Thyroid gland (tissue), 4 donors: Measurements from ENCODE around the gene GAB1. TPM values are rescaled to one million over a fixed set of nuclear protein-coding genes. Genes with fewer than 3 reads are reported as not detected.

Experiments used
- DNase-seq, 2 donors: peaks; one replicate each; pipeline ENCODE4 v3.0.0-alpha.2; 2019
- H3K27ac ChIP-seq, 3 donors: fragments of 200-600 bp; sonication (generic); 1 replicate in 2 of 3; 2 replicates in 1 of 3; pipeline ENCODE4 v1.5.1; 2016 to 2019; ENCODE audit warnings: mild to moderate bottlenecking in 1 of 3, moderate library complexity in 1 of 3
- H3K27me3 ChIP-seq: fragments of 200-600 bp; sonication (generic); one replicate; pipeline ENCODE4 v1.5.1; 2019
- H3K36me3 ChIP-seq, 2 donors: fragments of 200-600 bp; sonication (generic); one replicate each; pipeline ENCODE4 v1.5.1; 2016 to 2019
- H3K4me1 ChIP-seq, 2 donors: fragments of 200-600 bp; sonication (generic); one replicate each; pipeline ENCODE4 v1.5.1; 2017 to 2019
- H3K4me3 ChIP-seq, 3 donors: fragments of 200-600 bp; sonication (generic); replicated peaks in 1 of 3; 1 replicate in 2 of 3; 2 replicates in 1 of 3; pipeline ENCODE4 v1.5.1; 2016; ENCODE audit warnings: mild to moderate bottlenecking in 1 of 3
- H3K9me3 ChIP-seq: fragments of 200-600 bp; sonication (generic); one replicate; pipeline ENCODE4 v1.5.1; 2017
- CTCF ChIP-seq, 6 experiments: fragments of 200-600 bp in 3 of 6; fragments of 450-650 bp in 3 of 6; sonication (generic) in 3 of 6; IDR thresholded peaks; one replicate each; pipeline ENCODE4 v1.5.1; 2016 to 2019; ENCODE audit warnings: antibody characterized with exemption in 6 of 6, mild to moderate bottlenecking in 2 of 6, inconsistent platforms in 1 of 6, moderate library complexity in 1 of 6
- POLR2A ChIP-seq, 2 donors: fragments of 450-650 bp; IDR thresholded peaks; one replicate each; pipeline ENCODE4 v1.6.1; 2017; ENCODE audit warnings: antibody characterized with exemption in 2 of 2, mild to moderate bottlenecking in 2 of 2, moderate library complexity in 1 of 2
- WGBS, 2 donors: methylation state at CpG; one replicate each; pipeline ENCODE4 v1.1.5; 2017; 5-methylcytosine and 5-hydroxymethylcytosine counted together
- intact Hi-C: fragments of 100-400 bp; cut with DNase I; formaldehyde crosslinking; loops from one replicate; pipeline ENCODE4 v1.15.1; 2023
- total RNA-seq, 4 donors: library from RNA; depleted of rRNA; stranded (reverse); fragments of >200 nt; gene quantifications; one replicate each; pipeline ENCODE4 v1.2.3, GENCODE V29; 2016

GAB1 gene
- 10 to 100 TPM; 20.3 to 40.8 (median 32.5) TPM for total RNA-seq

GRCh38 chr4:143336781-143337599 lies at the start of gene GAB1:
Gene GAB1, plus strand, starts transcription at chr4:143336876. Its CDS starts 313 bp downstream, at chr4:143337189.
- Histone ChIP-seq H3K27ac (peak within 1 kb of the TSS; percentile 95), H3K9me3 (no peaks in the 10 kb centered on the region), H3K36me3 (no peaks in the 10 kb centered on the region), H3K27me3 (no peaks in the 10 kb centered on the region), H3K4me1 (peaks cover 0 to 5% of the 10 kb centered on the region in 2 donors), H3K4me3 (peak within 1 kb of the TSS; percentile 85 to 97 (median 93))
- peak in 2 of 6 experiments; percentile 15 to 20 for TF ChIP-seq CTCF (IDR thresholded peaks at IDR 0.05)
- no peak for TF ChIP-seq POLR2A (IDR thresholded peaks at IDR 0.05)
- peak; percentile 72 to 78 for DNase-seq
- WGBS, 2 donors = 0 to 2% methylated on average over 9 to 34 of the region's 81 CpGs
- intact Hi-C loops = loop anchor here (10.0 kb wide), 2 partner anchors 58 to 152 kb away; partner anchors contain the start of gene USP38

- TF ChIP-seq POLR2A (IDR thresholded peaks at IDR 0.05) (no peak), CTCF (IDR thresholded peaks at IDR 0.05) (no peak)
- H3K36me3 ChIP-seq = no peaks in the 10 kb centered on the region
- H3K9me3 ChIP-seq = no peaks in the 10 kb centered on the region
- WGBS, 2 donors = 72 to 79% methylated on average over 3 of the region's 3 CpGs
- intact Hi-C loops = no loop called here
- no peaks in the 10 kb centered on the region for H3K27me3 ChIP-seq
- no peak for DNase-seq
- H3K4me1 ChIP-seq = peaks cover 0 to 3% of the 10 kb centered on the region in 2 donors
- no peak overlapping the region for H3K4me3 ChIP-seq
- peak overlapping the region in 2 of 3 donors; percentile 49 to 71 for H3K27ac ChIP-seq
Measured at GRCh38 chr4:143287572-143287923, 49.1 kb upstream of the GAB1 start.

GRCh38 chr4:143288171-143288570 lies 48.5 kb upstream of the GAB1 start:
- H3K9me3 ChIP-seq = no peaks in the 10 kb centered on the region
- DNase-seq = no peak
- H3K36me3 ChIP-seq = no peaks in the 10 kb centered on the region
- 79 to 80% methylated on average over 4 of the region's 4 CpGs for WGBS, 2 donors
- no peak for TF ChIP-seq CTCF (IDR thresholded peaks at IDR 0.05)
- no peak for TF ChIP-seq POLR2A (IDR thresholded peaks at IDR 0.05)
- H3K4me3 ChIP-seq = no peak overlapping the region
- intact Hi-C loops = no loop called here
- no peaks in the 10 kb centered on the region for H3K27me3 ChIP-seq
- no peak overlapping the region for H3K27ac ChIP-seq
- peaks cover 0 to 3% of the 10 kb centered on the region in 2 donors for H3K4me1 ChIP-seq

GRCh38 chr4:143289370-143289769 lies 47.3 kb upstream of the GAB1 start:
- no peak overlapping the region for H3K4me3 ChIP-seq
- peaks cover 0 to 3% of the 10 kb centered on the region in 2 donors for H3K4me1 ChIP-seq
- no peaks in the 10 kb centered on the region for H3K36me3 ChIP-seq
- no peak overlapping the region for H3K27ac ChIP-seq
- TF ChIP-seq POLR2A (IDR thresholded peaks at IDR 0.05) = no peak
- no peak for TF ChIP-seq CTCF (IDR thresholded peaks at IDR 0.05)
- H3K9me3 ChIP-seq = no peaks in the 10 kb centered on the region
- H3K27me3 ChIP-seq = no peaks in the 10 kb centered on the region
- intact Hi-C loops = no loop called here
- DNase-seq = no peak

- Histone ChIP-seq H3K4me1 (peaks cover 0 to 3% of the 10 kb centered on the region in 2 donors), H3K4me3 (no peak overlapping the region), H3K27me3 (no peaks in the 10 kb centered on the region), H3K36me3 (no peaks in the 10 kb centered on the region), H3K9me3 (no peaks in the 10 kb centered on the region), H3K27ac (no peak overlapping the region)
- no peak for DNase-seq
- intact Hi-C loops = no loop called here
- TF ChIP-seq CTCF (IDR thresholded peaks at IDR 0.05) = no peak
- no peak for TF ChIP-seq POLR2A (IDR thresholded peaks at IDR 0.05)
Measured at GRCh38 chr4:143291314-143291713, 45.4 kb upstream of the GAB1 start.
